HG03342 (cell line): ENCODE results near the gene OCA2.

Experiments used
- ATAC-seq: cut with Tn5 transposase; IDR thresholded peaks from one replicate; pipeline ENCODE4 v1.9.1; 2021; ENCODE audit warnings: mild to moderate bottlenecking, moderate library complexity; ENCODE audit not compliant: unreplicated experiment

OCA2 gene

GRCh38 chr15:27826902-27827714 lies 272.0 kb downstream of the OCA2 start:
- no peak for ATAC-seq

DNA sequence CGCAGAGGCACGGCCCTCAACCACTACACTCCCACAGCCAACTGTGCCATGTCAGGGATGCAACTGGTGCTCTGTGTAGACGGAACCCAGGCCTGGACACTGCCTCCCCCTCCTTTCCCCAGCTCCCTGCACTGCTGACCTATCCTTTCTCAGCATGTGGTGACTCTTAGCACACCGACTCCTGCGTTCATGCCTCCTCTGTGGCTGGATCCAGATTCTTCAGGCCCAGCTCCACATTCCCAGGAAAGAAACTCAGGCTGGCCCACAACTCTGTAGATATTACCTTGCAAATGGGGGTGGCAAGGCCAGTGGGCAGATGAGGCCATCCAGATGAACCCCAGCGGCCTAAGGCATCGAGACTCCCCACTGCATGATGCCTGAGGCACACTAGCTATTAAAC lies 272.7 kb downstream of the OCA2 start:
- no peak for ATAC-seq

- ATAC-seq: no peak
These were observed 274.2 kb downstream of the OCA2 start for GRCh38 chr15:27824841-27825422.

GRCh38 chr15:27821273-27821672 lies 277.8 kb downstream of the OCA2 start:
- no peak for ATAC-seq

DNA sequence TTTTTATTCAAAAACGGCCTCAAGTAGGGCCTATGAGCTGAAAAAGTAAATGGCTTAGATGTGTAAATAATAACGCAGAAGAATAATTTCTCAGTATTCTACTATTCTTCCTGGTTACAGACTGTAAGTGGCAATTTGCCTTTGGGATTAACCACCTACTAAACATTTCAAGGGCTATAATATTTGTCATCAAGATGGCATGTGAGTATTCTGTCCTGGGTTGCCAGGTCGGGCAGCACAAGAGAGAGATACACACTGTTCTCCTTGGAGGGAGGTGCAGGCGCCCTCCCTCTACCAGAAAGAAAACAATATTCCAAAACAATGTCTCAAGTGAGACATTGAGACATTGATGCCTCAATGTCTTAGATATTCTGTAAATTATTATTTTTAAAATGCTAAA lies 278.4 kb downstream of the OCA2 start:
- no peak for ATAC-seq

GRCh38 chr15:27820232-27820631 lies 278.9 kb downstream of the OCA2 start:
- no peak for ATAC-seq

- no peak for ATAC-seq
These were observed 281.9 kb downstream of the OCA2 start for GRCh38 chr15:27817258-27817657.

- no peak for ATAC-seq
These were observed 282.3 kb downstream of the OCA2 start for GRCh38 chr15:27816790-27817189.

DNA sequence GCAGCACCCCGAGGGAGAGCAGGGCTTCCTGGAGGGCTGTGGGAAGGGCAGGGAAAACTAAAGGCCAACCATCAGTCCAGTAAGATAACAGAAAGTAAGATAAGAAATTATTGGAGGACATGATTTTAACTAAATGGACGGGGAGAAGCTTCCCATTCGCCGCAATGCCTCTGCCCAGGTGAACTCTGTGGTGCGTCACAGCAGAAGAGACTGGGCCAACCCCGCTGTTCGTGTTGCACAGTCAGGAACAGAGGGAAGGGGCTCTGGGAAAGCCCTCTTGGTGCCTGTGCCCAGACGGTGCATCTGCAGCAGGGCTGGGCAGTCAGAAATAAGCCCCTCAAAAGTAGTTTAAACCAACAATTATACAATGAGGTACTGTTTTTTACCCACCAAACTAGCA lies 284.1 kb downstream of the OCA2 start:
- ATAC-seq: no peak

DNA sequence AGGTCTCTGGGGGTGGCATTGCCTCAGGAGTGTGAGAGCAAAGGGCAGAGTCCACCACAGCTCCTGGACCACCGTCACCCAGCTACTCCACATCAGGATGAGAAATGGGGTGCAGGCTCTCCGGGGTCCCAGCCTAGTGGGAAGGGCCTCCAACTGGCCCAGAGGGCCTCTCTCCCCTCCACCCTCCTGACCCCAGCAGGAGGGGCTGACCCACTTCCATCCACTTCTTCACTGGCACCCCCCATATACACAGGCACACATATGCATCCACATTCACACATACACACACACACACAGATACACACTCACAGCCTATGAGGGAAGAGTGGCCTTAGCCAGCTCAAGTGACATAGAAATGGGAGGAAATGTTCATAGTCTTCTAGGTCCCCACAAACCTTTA lies 286.0 kb downstream of the OCA2 start:
- no peak for ATAC-seq

GRCh38 chr15:27808182-27808581 lies 290.9 kb downstream of the OCA2 start:
- no peak for ATAC-seq

GRCh38 chr15:27807335-27807734 lies 291.8 kb downstream of the OCA2 start:
- no peak for ATAC-seq

DNA sequence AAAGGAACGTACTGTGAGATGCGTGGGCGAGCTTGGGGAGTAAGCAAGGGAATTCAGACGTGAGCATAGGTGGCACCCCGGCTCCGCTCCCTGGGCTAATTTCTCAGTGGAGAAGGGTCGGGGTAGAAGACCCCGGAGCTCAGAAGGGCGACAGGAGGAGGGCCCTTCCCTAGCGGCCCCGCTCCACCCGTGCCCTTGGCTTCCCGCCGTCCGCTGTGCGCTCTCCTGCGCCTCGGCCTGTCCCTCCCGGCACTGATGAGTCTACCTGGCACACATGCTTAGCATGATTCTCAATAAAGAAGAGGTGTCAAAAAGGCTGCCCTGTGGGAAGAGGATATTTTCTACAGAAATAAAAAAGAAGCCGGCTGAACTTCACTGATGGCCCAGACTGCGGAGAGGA lies 292.7 kb downstream of the OCA2 start:
- no peak for ATAC-seq

GRCh38 chr15:27805261-27806220 lies 293.6 kb downstream of the OCA2 start:
- ATAC-seq: no peak

GRCh38 chr15:27804569-27805260 lies 294.4 kb downstream of the OCA2 start:
- ATAC-seq: no peak

GRCh38 chr15:27798807-27799206 lies 300.3 kb downstream of the OCA2 start:
- ATAC-seq: no peak

DNA sequence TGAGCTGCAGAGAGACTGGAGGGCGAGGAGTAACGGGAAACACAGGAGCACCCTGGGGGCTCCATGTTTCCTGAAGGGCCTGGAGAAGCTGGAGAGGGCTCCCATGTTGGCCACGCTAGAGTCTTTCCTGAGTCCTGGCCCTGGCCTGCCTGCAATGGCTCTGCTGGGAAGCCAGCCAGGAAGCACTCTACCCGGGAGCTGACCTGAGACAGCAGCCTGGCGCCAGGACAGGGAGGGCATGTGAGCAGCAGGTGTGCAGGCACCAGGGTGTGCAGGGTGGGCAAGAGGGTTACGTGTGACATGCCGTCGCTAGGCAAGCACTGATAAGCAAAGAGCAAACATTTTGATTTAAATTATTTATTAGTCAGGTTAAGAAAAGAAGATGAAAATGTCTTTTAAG lies 301.4 kb downstream of the OCA2 start:
- no peak for ATAC-seq

DNA sequence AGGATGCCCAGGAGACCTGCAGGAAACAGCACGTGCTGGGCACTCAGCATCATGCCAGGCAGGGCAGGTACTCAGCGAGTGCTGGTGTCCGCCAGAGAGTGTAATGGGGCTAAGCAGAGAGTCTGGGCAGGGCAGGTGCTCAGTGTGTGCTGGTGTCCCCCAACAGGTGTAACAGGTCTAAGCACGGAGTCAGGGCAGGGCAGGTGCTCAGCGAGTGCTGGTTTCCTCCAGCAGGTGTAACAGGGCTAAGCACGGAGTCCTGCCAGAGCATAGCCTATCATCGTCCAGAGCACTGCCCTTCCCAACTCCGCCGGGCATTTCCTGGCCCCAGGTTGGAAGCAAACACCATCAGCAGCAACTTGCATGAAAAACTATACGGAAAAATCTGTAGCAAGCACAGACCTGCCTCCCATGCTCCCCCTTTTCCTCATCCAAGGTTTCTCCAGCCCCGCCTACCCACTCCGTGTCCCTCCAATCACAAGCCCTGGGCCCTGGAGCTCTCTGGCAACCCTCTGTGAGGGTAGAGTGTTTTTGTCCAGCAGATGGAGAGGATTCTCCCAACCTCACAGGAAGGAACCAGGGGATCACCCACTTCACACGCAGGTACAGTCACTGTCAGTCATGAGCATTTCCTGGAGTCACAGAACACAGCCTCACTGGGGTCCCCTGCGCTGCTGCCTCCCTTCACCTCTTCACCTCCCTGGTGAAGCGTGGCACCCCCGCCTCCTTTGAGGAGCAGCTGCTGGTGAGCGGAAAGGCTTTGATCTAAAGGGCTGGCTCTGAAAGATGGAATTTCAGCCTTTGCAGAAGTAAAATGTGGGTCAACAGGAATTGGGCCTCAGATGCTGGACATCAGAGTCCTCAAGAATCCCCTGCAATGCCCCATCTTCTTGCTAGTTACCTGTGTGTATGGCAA lies 302.5 kb downstream of the OCA2 start:
- ATAC-seq: no peak

DNA sequence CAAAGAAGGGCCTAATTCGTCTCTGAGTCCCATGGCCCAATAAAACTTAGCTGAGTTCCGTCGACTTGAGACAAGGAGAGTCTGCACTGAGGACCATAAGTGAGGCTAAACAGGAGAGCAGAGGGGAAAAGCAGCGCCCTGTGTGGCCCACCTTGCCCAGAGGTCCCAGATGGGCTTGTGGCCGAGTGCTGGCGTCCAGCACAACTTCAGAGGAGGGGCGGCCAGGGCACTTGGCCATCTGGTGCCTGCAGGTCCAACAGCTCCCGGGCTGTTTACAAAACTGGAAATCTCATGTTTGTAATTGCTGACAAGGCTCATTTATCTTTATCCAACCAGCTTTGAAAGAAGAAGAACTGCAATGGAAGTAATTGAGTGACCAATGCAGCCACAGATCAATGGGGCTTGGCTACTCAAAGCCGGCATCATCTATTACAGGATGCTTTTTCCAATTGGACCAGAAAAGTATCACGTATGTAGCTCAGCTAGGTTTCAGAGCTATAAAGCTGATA lies 306.3 kb downstream of the OCA2 start:
- no peak for ATAC-seq

- ATAC-seq: no peak
These were observed 308.8 kb downstream of the OCA2 start for GRCh38 chr15:27790270-27790669.
